HEK293 (cell line): Measurements from ENCODE around the gene TRIM61.
A peak's percentile ranks its signal among the peaks of the same experiment; 100 is the strongest.

Experiments used
- HOXC10 ChIP-seq: sonication (generic); formaldehyde crosslinking; IDR thresholded peaks from 2 replicates; pipeline ENCODE4 v1.8.1; 2023; ENCODE audit warnings: mild to moderate bottlenecking, missing genetic modification reagents
- IKZF3 ChIP-seq: fragments of 450-650 bp; IDR thresholded peaks from 2 replicates; pipeline ENCODE4 v1.5.0; 2018; ENCODE audit warnings: missing biosample characterization, mild to moderate bottlenecking, missing genetic modification characterization, moderate library complexity
- OVOL3 ChIP-seq: fragments of 450-650 bp; formaldehyde crosslinking; IDR thresholded peaks from 2 replicates; pipeline ENCODE4 v1.5.1; 2016; ENCODE audit warnings: missing biosample characterization, missing genetic modification characterization
- REPIN1 ChIP-seq: fragments of 450-650 bp; formaldehyde crosslinking; IDR thresholded peaks from 2 replicates; pipeline ENCODE4 v1.5.1; 2017; ENCODE audit warnings: missing biosample characterization, missing genetic modification characterization, low read depth
- SCRT2 ChIP-seq: fragments of 450-650 bp; formaldehyde crosslinking; IDR thresholded peaks from 2 replicates; pipeline ENCODE4 v1.5.1; 2016; ENCODE audit warnings: missing biosample characterization, missing genetic modification characterization
- ZBTB17 ChIP-seq: fragments of 450-650 bp; formaldehyde crosslinking; IDR thresholded peaks from 2 replicates; pipeline ENCODE4 v1.5.1; 2016; ENCODE audit warnings: missing biosample characterization, missing genetic modification characterization
- ZBTB48 ChIP-seq: fragments of 450-650 bp; formaldehyde crosslinking; IDR thresholded peaks from 2 replicates; pipeline ENCODE4 v1.5.1; 2016; ENCODE audit warnings: missing biosample characterization, missing genetic modification characterization
- ZFP37 ChIP-seq: fragments of 450-650 bp; formaldehyde crosslinking; IDR thresholded peaks from 2 replicates; pipeline ENCODE4 v1.5.1; 2016; ENCODE audit warnings: missing biosample characterization, missing genetic modification characterization
- ZFP69B ChIP-seq: fragments of 450-650 bp; formaldehyde crosslinking; IDR thresholded peaks from 2 replicates; pipeline ENCODE4 v1.5.1; 2016; ENCODE audit warnings: missing biosample characterization, missing genetic modification characterization
- ZNF121 ChIP-seq: fragments of 450-650 bp; formaldehyde crosslinking; IDR thresholded peaks from 2 replicates; pipeline ENCODE4 v1.5.1; 2016; ENCODE audit warnings: missing biosample characterization, missing genetic modification characterization
- ZNF132 ChIP-seq: fragments of 450-650 bp; formaldehyde crosslinking; IDR thresholded peaks from 2 replicates; pipeline ENCODE4 v1.5.1; 2017; ENCODE audit warnings: missing biosample characterization, missing genetic modification characterization, borderline replicate concordance
- ZNF223 ChIP-seq: fragments of 450-650 bp; formaldehyde crosslinking; IDR thresholded peaks from 2 replicates; pipeline ENCODE4 v1.5.1; 2016; ENCODE audit warnings: missing biosample characterization, missing genetic modification characterization
- ZNF239 ChIP-seq: fragments of 450-650 bp; formaldehyde crosslinking; IDR thresholded peaks from 2 replicates; pipeline ENCODE4 v1.5.1; 2016; ENCODE audit warnings: missing biosample characterization, missing genetic modification characterization
- ZNF302 ChIP-seq: fragments of 450-650 bp; formaldehyde crosslinking; IDR thresholded peaks from 2 replicates; pipeline ENCODE4 v1.5.1; 2016; ENCODE audit warnings: missing biosample characterization, missing genetic modification characterization, low read depth
- ZNF311 ChIP-seq: fragments of 450-650 bp; formaldehyde crosslinking; IDR thresholded peaks from 2 replicates; pipeline ENCODE4 v1.5.1; 2017; ENCODE audit warnings: missing biosample characterization, missing genetic modification characterization, borderline replicate concordance
- ZNF341 ChIP-seq: fragments of 450-650 bp; formaldehyde crosslinking; IDR thresholded peaks from 2 replicates; pipeline ENCODE4; 2016; ENCODE audit warnings: low read depth, missing biosample characterization, missing genetic modification characterization
- ZNF530 ChIP-seq: fragments of 450-650 bp; formaldehyde crosslinking; IDR thresholded peaks from 2 replicates; pipeline ENCODE4 v1.5.1; 2016; ENCODE audit warnings: low read depth, missing biosample characterization, missing genetic modification characterization
- ZNF596 ChIP-seq: fragments of 450-650 bp; IDR thresholded peaks from 2 replicates; pipeline ENCODE4 v1.5.0; 2018; ENCODE audit warnings: missing biosample characterization, mild to moderate bottlenecking, missing genetic modification characterization, moderate library complexity
- ZNF600 ChIP-seq: fragments of 450-650 bp; formaldehyde crosslinking; IDR thresholded peaks from 2 replicates; pipeline ENCODE4 v1.5.1; 2016; ENCODE audit warnings: missing biosample characterization, missing genetic modification characterization
- ZNF654 ChIP-seq: fragments of 450-650 bp; formaldehyde crosslinking; IDR thresholded peaks from 2 replicates; pipeline ENCODE4 v1.5.1; 2016; ENCODE audit warnings: low read depth, missing biosample characterization, missing genetic modification characterization
- ZNF670 ChIP-seq: fragments of 450-650 bp; formaldehyde crosslinking; IDR thresholded peaks from 2 replicates; pipeline ENCODE4 v1.5.1; 2016; ENCODE audit warnings: missing biosample characterization, missing genetic modification characterization, low read depth
- ZNF785 ChIP-seq: fragments of 450-650 bp; formaldehyde crosslinking; IDR thresholded peaks from 2 replicates; pipeline ENCODE4 v1.5.1; 2016; ENCODE audit warnings: missing biosample characterization, missing genetic modification characterization
- ZNF830 ChIP-seq: fragments of 450-650 bp; IDR thresholded peaks from 2 replicates; pipeline ENCODE4 v1.5.0; 2018; ENCODE audit warnings: missing biosample characterization, missing genetic modification characterization, low read depth, mild to moderate bottlenecking, moderate library complexity
- TF ChIP-seq, protein P1 (sequence below): fragments of 450-650 bp; formaldehyde crosslinking; IDR thresholded peaks from 2 replicates; pipeline ENCODE4 v1.5.1; 2016; ENCODE audit warnings: missing biosample characterization, missing genetic modification characterization
- TF ChIP-seq, protein P2 (sequence below): fragments of 450-650 bp; formaldehyde crosslinking; IDR thresholded peaks from 2 replicates; pipeline ENCODE4 v1.5.1; 2016; ENCODE audit warnings: missing biosample characterization, missing genetic modification characterization
- TF ChIP-seq, protein P3 (sequence below): fragments of 450-650 bp; formaldehyde crosslinking; IDR thresholded peaks from 2 replicates; pipeline ENCODE4 v1.5.1; 2017; ENCODE audit warnings: missing biosample characterization, missing genetic modification characterization
- TF ChIP-seq, protein P4 (sequence below): fragments of 450-650 bp; IDR thresholded peaks from 2 replicates; pipeline ENCODE4 v1.5.1; 2018; ENCODE audit warnings: missing biosample characterization, mild to moderate bottlenecking, missing genetic modification characterization
- TF ChIP-seq, protein P5 (sequence below): fragments of 450-650 bp; formaldehyde crosslinking; conservative IDR thresholded peaks from 2 replicates; pipeline ENCODE4 v1.5.1; 2016; ENCODE audit warnings: low read depth, missing biosample characterization, missing genetic modification characterization
- TF ChIP-seq, protein P6 (sequence below): IDR thresholded peaks from 2 replicates; pipeline ENCODE4 v1.6.1; 2011; ENCODE audit warnings: mild to moderate bottlenecking, low read depth, low read length, borderline replicate concordance

The TRIM61 gene

DNA sequence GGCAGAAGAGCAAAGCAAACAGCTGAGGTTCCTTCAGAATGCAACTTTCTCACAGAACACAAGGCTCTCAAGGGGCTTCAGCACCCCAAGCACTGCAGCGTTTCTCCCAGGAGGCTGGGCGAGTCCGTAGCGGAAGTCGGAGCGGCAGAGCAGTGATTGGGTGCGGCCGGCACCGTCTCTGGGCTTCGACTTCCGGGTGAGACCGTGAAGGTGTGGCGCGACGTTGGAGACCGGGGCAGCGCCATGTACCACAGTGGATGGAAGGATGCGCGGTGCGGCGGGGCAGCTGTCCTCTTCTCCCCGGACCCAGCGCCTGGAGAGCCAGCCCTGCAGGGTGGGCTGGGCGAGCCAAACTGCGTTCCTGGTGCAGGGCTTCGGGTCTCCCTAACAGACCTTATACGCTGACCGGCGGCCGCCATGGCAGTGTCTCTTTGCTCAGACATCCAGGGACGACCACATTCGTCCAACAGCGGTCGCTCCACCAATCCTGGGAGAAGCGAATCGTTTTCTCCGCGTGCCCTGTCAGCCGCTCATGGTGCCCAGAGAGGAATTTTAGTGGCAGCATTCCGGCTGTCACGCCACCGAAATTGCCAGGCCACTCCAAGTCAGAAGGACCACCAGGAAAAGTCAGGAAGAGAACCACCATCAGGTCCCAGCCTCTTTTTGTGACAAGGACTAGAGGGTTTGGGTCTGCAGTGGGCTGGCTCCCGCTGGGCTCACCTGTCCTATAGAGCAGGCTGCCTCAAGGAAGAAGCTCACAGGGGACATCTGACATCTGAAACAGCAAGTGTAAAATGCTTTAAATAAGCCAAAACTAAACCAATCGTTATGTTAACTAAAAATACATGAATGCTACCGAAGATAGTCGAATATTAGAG, 20.5 kb downstream of the TRIM61 start (continued):
- TF ChIP-seq ZNF654 (tag by site-specific recombination) (no peak), ZNF223 (tag by site-specific recombination) (no peak), ZNF121 (no peak), ZNF530 (no peak), SCRT2 (tag by site-specific recombination) (no peak), HOXC10 (CRISPR knock-in tag) (no peak), ZNF596 (no peak), ZNF311 (tag by site-specific recombination) (no peak), IKZF3 (tag by site-specific recombination) (no peak), ZNF239 (tag by site-specific recombination) (no peak), ZNF670 (no peak), ZFP69B (no peak), ZNF132 (tag by site-specific recombination) (no peak), ZNF830 (no peak), ZNF600 (tag by site-specific recombination) (peak; percentile 77), ZBTB17 (tag by site-specific recombination) (peak; percentile 88), OVOL3 (tag by site-specific recombination) (no peak), REPIN1 (tag by site-specific recombination) (no peak), ZNF785 (tag by site-specific recombination) (no peak), ZNF302 (tag by site-specific recombination) (no peak), ZBTB48 (no peak), ZFP37 (tag by site-specific recombination) (0 out of 2 replicates have a peak, but pooled peaks have one; percentile 55), ZNF341 (tag by site-specific recombination) (peak; percentile 61)
- TF ChIP-seq, protein P1, sequence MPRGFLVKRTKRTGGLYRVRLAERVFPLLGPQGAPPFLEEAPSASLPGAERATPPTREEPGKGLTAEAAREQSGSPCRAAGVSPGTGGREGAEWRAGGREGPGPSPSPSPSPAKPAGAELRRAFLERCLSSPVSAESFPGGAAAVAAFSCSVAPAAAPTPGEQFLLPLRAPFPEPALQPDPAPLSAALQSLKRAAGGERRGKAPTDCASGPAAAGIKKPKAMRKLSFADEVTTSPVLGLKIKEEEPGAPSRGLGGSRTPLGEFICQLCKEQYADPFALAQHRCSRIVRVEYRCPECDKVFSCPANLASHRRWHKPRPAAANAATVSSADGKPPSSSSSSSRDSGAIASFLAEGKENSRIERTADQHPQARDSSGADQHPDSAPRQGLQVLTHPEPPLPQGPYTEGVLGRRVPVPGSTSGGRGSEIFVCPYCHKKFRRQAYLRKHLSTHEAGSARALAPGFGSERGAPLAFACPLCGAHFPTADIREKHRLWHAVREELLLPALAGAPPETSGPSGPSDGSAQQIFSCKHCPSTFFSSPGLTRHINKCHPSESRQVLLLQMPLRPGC: no peak
- TF ChIP-seq, protein P2, sequence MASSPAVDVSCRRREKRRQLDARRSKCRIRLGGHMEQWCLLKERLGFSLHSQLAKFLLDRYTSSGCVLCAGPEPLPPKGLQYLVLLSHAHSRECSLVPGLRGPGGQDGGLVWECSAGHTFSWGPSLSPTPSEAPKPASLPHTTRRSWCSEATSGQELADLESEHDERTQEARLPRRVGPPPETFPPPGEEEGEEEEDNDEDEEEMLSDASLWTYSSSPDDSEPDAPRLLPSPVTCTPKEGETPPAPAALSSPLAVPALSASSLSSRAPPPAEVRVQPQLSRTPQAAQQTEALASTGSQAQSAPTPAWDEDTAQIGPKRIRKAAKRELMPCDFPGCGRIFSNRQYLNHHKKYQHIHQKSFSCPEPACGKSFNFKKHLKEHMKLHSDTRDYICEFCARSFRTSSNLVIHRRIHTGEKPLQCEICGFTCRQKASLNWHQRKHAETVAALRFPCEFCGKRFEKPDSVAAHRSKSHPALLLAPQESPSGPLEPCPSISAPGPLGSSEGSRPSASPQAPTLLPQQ: no peak
- TF ChIP-seq, protein P3, sequence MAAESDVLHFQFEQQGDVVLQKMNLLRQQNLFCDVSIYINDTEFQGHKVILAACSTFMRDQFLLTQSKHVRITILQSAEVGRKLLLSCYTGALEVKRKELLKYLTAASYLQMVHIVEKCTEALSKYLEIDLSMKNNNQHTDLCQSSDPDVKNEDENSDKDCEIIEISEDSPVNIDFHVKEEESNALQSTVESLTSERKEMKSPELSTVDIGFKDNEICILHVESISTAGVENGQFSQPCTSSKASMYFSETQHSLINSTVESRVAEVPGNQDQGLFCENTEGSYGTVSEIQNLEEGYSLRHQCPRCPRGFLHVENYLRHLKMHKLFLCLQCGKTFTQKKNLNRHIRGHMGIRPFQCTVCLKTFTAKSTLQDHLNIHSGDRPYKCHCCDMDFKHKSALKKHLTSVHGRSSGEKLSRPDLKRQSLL (tag by site-specific recombination): no peak; the same call in 1 of the 2 replicates
- TF ChIP-seq, protein P4, sequence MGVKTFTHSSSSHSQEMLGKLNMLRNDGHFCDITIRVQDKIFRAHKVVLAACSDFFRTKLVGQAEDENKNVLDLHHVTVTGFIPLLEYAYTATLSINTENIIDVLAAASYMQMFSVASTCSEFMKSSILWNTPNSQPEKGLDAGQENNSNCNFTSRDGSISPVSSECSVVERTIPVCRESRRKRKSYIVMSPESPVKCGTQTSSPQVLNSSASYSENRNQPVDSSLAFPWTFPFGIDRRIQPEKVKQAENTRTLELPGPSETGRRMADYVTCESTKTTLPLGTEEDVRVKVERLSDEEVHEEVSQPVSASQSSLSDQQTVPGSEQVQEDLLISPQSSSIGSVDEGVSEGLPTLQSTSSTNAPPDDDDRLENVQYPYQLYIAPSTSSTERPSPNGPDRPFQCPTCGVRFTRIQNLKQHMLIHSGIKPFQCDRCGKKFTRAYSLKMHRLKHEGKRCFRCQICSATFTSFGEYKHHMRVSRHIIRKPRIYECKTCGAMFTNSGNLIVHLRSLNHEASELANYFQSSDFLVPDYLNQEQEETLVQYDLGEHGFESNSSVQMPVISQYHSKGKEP (tag by site-specific recombination): no peak
- TF ChIP-seq, protein P5, sequence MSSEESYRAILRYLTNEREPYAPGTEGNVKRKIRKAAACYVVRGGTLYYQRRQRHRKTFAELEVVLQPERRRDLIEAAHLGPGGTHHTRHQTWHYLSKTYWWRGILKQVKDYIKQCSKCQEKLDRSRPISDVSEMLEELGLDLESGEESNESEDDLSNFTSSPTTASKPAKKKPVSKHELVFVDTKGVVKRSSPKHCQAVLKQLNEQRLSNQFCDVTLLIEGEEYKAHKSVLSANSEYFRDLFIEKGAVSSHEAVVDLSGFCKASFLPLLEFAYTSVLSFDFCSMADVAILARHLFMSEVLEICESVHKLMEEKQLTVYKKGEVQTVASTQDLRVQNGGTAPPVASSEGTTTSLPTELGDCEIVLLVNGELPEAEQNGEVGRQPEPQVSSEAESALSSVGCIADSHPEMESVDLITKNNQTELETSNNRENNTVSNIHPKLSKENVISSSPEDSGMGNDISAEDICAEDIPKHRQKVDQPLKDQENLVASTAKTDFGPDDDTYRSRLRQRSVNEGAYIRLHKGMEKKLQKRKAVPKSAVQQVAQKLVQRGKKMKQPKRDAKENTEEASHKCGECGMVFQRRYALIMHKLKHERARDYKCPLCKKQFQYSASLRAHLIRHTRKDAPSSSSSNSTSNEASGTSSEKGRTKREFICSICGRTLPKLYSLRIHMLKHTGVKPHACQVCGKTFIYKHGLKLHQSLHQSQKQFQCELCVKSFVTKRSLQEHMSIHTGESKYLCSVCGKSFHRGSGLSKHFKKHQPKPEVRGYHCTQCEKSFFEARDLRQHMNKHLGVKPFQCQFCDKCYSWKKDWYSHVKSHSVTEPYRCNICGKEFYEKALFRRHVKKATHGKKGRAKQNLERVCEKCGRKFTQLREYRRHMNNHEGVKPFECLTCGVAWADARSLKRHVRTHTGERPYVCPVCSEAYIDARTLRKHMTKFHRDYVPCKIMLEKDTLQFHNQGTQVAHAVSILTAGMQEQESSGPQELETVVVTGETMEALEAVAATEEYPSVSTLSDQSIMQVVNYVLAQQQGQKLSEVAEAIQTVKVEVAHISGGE: peak; percentile 85
- TF ChIP-seq, protein P6, sequence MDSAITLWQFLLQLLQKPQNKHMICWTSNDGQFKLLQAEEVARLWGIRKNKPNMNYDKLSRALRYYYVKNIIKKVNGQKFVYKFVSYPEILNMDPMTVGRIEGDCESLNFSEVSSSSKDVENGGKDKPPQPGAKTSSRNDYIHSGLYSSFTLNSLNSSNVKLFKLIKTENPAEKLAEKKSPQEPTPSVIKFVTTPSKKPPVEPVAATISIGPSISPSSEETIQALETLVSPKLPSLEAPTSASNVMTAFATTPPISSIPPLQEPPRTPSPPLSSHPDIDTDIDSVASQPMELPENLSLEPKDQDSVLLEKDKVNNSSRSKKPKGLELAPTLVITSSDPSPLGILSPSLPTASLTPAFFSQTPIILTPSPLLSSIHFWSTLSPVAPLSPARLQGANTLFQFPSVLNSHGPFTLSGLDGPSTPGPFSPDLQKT: no peak
